Natural killer cell (primary cell): Measurements from ENCODE around the gene DNMBP. TPM values are rescaled to one million over a fixed set of nuclear protein-coding genes. Genes with fewer than 3 reads are reported as not detected.

Experiments
- ATAC-seq, 3 donors: fragments of 150-1000 bp in 2 of 3; fragments of 200-7000 bp in 1 of 3; cut with Tn5 transposase; 1 replicate in 1 of 3; 2 replicates in 2 of 3; pipeline ENCODE4 v1.10.0; 2021; ENCODE audit warnings: mild to moderate bottlenecking in 2 of 3, moderate library complexity in 2 of 3
- DNase-seq, 2 donors: peaks; one replicate each; pipeline versions ENCODE4 v3.0.0 to v3.0.0-alpha.2; 2013 to 2021; ENCODE audit warnings: mixed read lengths in 1 of 2
- H3K27ac ChIP-seq: one replicate; pipeline ENCODE4 v1.5.1; 2013; ENCODE audit warnings: mild to moderate bottlenecking, low read length
- H3K27me3 ChIP-seq: one replicate; pipeline ENCODE4 v1.6.1; 2013; ENCODE audit warnings: low read length; ENCODE audit not compliant: control insufficient read depth, insufficient read depth
- H3K36me3 ChIP-seq: one replicate; pipeline ENCODE4 v1.6.1; 2013; ENCODE audit warnings: low read length; ENCODE audit not compliant: control insufficient read depth, insufficient read depth
- H3K4me1 ChIP-seq: one replicate; pipeline ENCODE4 v1.6.1; 2013; ENCODE audit warnings: low read length; ENCODE audit not compliant: control insufficient read depth, insufficient read depth
- H3K4me3 ChIP-seq: one replicate; pipeline ENCODE4 v1.5.1; 2013; ENCODE audit warnings: low read length
- H3K9me3 ChIP-seq: one replicate; pipeline ENCODE4 v1.6.1; 2013; ENCODE audit warnings: low read length; ENCODE audit not compliant: control insufficient read depth, insufficient read depth
- H3K27ac Mint-ChIP-seq, 2 donors: one replicate each; pipeline ENCODE4 v1.8.0; 2022; ENCODE audit warnings: mild to moderate bottlenecking in 2 of 2, mixed read lengths in 2 of 2, moderate library complexity in 1 of 2
- H3K27me3 Mint-ChIP-seq, 2 donors: one replicate each; pipeline ENCODE4 v1.8.0; 2022; ENCODE audit warnings: low read depth in 2 of 2, mixed read lengths in 2 of 2
- H3K36me3 Mint-ChIP-seq: one replicate; pipeline ENCODE4 v1.8.0; 2022; ENCODE audit warnings: mixed read lengths
- H3K4me1 Mint-ChIP-seq, 2 donors: one replicate each; pipeline ENCODE4 v1.8.0; 2022; ENCODE audit warnings: mixed read lengths in 2 of 2
- H3K4me3 Mint-ChIP-seq: one replicate; pipeline ENCODE4 v1.8.0; 2022; ENCODE audit warnings: mild to moderate bottlenecking, moderate library complexity, mixed read lengths
- H3K9me3 Mint-ChIP-seq, 2 donors: one replicate each; pipeline ENCODE4 v1.8.0; 2022; ENCODE audit warnings: mixed read lengths in 2 of 2
- WGBS: methylation state at CpG from one replicate; pipeline ENCODE4 v1.1.7; 2013; ENCODE audit warnings: missing lambda C conversion rate; ENCODE audit not compliant: insufficient coverage; 5-methylcytosine and 5-hydroxymethylcytosine counted together
- intact Hi-C: fragments of 100-400 bp; cut with micrococcal nuclease; formaldehyde crosslinking; loops from one replicate; pipeline ENCODE4 v1.14.2; 2022
- total RNA-seq, 4 donors: library from RNA; stranded (reverse); fragments of 120-200 nt in 1 of 4; gene quantifications; one replicate each; pipeline versions ENCODE4 v1.2.3 to v1.2.4, GENCODE V29; 2013 to 2022
- TF ChIP-seq, protein P1 (sequence below): fragments of 200-600 bp; IDR thresholded peaks from one replicate; pipeline ENCODE4 v1.8.0; 2022; ENCODE audit warnings: antibody characterized with exemption

The DNMBP gene
- total RNA-seq, 3 donors from 2014 or later (not counting 1 experiment from before 2014, with no cell fraction given): 13.8 to 15.4 (median 14.4) TPM

DNA sequence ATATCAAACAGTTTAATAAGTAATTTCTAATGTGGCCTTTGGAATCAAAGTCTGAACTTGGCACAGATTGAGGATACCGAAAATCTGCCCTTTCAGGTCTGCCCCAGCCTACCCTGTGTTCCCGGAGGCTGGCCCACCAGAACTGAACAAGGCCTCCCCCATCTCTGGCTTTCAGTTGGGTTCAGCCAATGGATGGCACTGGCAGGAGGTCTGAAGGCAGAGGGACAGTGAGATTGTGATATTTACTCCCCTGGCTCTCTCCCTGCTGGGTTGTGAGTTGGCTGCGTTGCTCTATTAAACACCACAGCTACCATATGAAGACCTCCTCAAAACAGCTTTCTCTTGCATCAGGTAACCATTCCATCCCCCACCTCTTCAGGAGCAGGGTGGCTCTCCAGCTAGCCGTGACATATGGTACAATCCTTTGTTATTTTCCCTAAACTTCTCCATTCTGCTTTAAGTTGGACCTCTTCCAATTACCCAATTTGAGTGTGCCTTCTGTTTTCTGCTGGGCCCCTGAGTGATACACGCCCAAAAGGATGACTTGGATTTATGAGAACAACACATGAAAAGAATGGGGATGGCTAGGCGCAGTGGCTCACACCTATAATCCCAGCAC is 28.1 kb downstream of the DNMBP start:
- H3K36me3 Mint-ChIP-seq: no peaks in the 10 kb centered on the region
- TF ChIP-seq, protein P1, sequence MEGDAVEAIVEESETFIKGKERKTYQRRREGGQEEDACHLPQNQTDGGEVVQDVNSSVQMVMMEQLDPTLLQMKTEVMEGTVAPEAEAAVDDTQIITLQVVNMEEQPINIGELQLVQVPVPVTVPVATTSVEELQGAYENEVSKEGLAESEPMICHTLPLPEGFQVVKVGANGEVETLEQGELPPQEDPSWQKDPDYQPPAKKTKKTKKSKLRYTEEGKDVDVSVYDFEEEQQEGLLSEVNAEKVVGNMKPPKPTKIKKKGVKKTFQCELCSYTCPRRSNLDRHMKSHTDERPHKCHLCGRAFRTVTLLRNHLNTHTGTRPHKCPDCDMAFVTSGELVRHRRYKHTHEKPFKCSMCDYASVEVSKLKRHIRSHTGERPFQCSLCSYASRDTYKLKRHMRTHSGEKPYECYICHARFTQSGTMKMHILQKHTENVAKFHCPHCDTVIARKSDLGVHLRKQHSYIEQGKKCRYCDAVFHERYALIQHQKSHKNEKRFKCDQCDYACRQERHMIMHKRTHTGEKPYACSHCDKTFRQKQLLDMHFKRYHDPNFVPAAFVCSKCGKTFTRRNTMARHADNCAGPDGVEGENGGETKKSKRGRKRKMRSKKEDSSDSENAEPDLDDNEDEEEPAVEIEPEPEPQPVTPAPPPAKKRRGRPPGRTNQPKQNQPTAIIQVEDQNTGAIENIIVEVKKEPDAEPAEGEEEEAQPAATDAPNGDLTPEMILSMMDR: no peak
- WGBS: 92% methylated on average over 6 of the region's 6 CpGs
- H3K4me1 Mint-ChIP-seq: peaks cover 5 to 17% of the 10 kb centered on the region in 2 donors
- H3K27ac Mint-ChIP-seq: peak overlapping the region in 1 of 2 donors; percentile 11
- no peak overlapping the region for H3K4me3 Mint-ChIP-seq
- intact Hi-C loops: no loop called here
- DNase-seq (no peak), ATAC-seq (no peak)
- Histone ChIP-seq H3K27me3 (no peaks in the 10 kb centered on the region), H3K4me3 (no peak overlapping the region), H3K36me3 (no peaks in the 10 kb centered on the region), H3K9me3 (no peaks in the 10 kb centered on the region), H3K4me1 (peaks cover 3% of the 10 kb centered on the region), H3K27ac (no peak overlapping the region)
- H3K9me3 Mint-ChIP-seq: no peaks in the 10 kb centered on the region
- H3K27me3 Mint-ChIP-seq: no peaks in the 10 kb centered on the region

DNA sequence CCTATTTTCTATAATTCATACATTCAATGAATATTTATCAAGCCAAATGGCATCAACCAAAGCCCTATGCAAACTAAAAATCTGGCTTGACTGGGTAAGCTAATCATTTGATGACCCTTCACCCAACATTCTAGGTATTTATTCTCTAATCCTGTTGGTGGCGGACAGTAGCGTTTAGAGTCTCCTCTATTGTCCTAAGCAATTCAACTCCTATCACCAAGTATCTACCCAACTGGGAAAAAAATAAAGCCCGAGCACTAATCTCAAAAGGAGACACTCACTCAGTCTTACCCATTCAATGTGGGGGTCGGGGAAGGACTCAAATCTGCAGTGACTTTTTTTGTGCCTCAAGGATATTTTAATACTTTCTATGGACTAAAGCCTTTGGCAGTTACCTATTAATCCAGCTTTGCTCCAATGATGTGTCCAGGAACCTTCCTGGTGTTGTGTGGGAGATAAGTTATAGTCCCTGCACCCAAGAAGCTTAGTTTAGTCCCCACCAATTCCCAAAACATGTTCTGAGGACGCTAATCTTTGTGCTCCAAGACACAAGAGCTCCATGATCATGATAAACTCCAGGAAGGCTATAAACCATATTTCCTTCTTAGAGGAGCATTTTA is 30.6 kb downstream of the DNMBP start:
- H3K9me3 Mint-ChIP-seq: no peaks in the 10 kb centered on the region
- TF ChIP-seq, protein P1: no peak
- no peaks in the 10 kb centered on the region for H3K36me3 Mint-ChIP-seq
- no peak for ATAC-seq
- H3K27me3 ChIP-seq: no peaks in the 10 kb centered on the region
- no peak overlapping the region for H3K4me3 Mint-ChIP-seq
- no peak overlapping the region for H3K4me3 ChIP-seq
- intact Hi-C loops: no loop called here
- 90% methylated on average over 5 of the region's 5 CpGs for WGBS
- H3K27me3 Mint-ChIP-seq: no peaks in the 10 kb centered on the region
- peaks cover 6% of the 10 kb centered on the region for H3K4me1 ChIP-seq
- no peaks in the 10 kb centered on the region for H3K36me3 ChIP-seq
- DNase-seq: no peak
- H3K9me3 ChIP-seq: no peaks in the 10 kb centered on the region
- H3K4me1 Mint-ChIP-seq: peaks cover 17 to 18% of the 10 kb centered on the region in 2 donors
- H3K27ac ChIP-seq: no peak overlapping the region
- H3K27ac Mint-ChIP-seq: no peak overlapping the region

DNA sequence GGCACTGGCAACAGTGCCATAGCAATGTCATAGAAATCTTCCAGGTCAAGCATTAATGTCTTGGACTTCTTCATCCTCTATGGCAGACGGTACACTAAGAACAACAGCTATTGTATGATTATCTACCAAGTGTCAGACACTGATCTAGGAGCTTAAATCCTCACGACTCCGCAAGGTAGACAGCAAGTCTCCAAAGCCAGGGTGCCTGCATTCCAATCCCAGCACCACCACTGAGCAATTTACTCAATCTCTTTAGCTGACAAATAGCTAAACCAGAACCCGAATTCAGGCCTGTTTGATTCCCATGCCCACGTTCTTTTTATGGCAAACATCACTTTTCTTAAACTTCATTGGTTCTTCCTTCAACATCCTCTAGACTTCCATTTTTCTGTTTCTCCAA is 31.8 kb downstream of the DNMBP start:
- WGBS: 96% methylated on average over 5 of the region's 5 CpGs
- H3K27ac Mint-ChIP-seq: no peak overlapping the region

More for the DNA sequence above, 31.8 kb downstream of the DNMBP start:
- Histone ChIP-seq H3K4me1 (peaks cover 3% of the 10 kb centered on the region), H3K27ac (no peak overlapping the region), H3K27me3 (no peaks in the 10 kb centered on the region), H3K4me3 (no peak overlapping the region), H3K36me3 (no peaks in the 10 kb centered on the region), H3K9me3 (no peaks in the 10 kb centered on the region)
- ATAC-seq: no peak
- Mint-ChIP-seq H3K27me3 (no peaks in the 10 kb centered on the region), H3K4me3 (no peak overlapping the region), H3K4me1 (peaks cover 11 to 12% of the 10 kb centered on the region in 2 donors), H3K36me3 (no peaks in the 10 kb centered on the region), H3K9me3 (no peaks in the 10 kb centered on the region)
- TF ChIP-seq, protein P1: no peak
- no peak for DNase-seq
- intact Hi-C loops: no loop called here
